HG03571 (cell line): ENCODE data around the gene KIAA1217.
"Not testable (repeated sequence)": the region's sequence is repeated elsewhere in the genome, so short reads cannot be mapped to it uniquely, and the experiment has no call there.

Experiments
- ATAC-seq: cut with Tn5 transposase; IDR thresholded peaks from one replicate; pipeline ENCODE4 v1.9.1; 2021; ENCODE audit not compliant: unreplicated experiment

The KIAA1217 gene

GRCh38 chr10:24459836-24460235 is 250.9 kb downstream of the KIAA1217 start:
- no peak for ATAC-seq

DNA sequence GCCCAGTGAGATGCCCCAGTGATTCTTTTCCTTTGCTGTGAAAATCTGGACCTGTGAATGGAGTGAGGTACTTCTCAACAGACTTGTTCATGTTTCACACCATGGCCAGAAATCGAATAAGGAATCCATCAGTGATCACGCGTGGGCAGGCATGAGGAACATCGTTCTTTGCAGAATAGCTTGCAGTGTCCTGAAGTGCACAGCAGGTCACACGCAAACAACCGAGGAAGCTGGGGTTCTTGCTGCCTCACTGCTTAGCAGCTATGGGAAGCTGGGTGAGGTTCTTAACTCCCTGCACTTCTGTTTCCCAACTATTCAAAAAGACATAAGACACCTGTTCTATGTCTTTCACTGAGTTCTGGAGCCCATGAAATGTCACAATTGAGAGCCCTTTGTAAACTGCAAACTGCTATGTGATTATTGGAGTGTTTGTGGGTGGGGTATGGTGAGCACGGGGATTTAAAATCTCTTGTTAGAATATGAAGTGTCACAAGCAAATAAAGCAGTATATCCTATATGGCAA is 253.4 kb downstream of the KIAA1217 start:
- no peak for ATAC-seq

DNA sequence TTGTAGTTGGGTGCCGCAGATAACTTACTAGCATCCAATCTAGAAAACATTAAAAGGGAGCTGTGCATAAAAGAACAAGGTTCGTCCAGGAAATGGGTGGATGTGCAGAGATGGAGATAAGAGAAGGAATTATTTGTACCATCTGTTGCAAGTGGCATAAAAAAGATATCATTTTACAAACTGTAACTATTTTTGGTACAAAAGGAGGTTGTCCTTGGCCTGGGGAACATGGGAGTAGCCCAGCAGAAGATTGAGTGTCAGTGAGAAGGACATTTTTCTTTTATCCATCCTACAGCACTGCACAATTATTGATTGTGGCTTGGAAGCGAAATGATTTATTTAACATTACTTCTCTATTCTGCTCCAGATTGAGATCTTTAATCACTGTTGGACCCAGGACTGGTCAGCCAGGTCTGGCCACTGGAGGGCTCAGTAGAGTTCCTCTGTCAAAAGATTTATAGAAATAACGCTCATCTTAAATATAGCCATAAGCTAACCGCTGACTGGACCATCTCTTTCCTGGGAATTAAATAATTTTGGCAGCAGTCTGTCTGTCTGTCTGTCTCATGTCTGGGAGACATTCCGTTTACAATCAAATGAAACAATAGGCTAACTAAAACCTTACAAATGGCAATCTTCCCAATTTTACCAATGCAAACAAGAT is 254.1 kb downstream of the KIAA1217 start:
- ATAC-seq: no peak

- no peak for ATAC-seq
These were observed 254.9 kb downstream of the KIAA1217 start for GRCh38 chr10:24463611-24464426.

DNA sequence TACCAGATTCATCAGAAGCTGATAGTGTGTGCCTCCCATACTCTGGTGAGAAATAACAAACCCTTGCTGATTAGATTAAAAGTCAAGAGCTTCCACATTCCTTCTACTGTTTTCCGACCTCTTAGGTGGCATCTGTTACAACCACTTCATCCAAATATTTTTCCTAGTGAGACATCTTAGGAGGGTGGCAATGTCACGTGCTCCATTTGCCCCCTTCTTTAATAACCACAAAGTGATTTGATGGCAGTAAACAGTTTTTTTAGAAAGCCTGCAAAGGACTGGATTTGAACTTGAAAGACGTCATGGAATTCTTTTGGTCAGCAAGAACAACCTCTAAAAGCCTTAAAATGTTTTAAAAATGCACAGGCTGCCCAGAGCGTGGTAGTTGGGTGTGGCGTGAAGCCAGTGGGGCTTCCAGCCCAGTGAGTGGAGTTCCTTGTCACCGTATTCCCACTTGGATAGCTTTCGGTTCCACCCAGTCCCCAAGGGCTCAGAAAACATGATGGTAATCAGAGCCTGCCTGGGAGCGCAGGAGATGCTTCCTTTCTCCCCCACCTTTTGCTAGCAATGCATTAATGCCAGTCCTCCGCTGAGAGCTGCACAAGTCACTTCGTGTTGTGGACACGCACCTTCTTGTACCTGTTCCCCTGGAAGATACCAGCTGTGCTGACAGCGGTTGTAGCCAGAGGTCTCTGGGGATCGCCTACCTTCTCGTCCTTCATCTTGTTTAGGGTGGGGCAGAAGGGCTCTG is 256.4 kb downstream of the KIAA1217 start:
- no peak for ATAC-seq

DNA sequence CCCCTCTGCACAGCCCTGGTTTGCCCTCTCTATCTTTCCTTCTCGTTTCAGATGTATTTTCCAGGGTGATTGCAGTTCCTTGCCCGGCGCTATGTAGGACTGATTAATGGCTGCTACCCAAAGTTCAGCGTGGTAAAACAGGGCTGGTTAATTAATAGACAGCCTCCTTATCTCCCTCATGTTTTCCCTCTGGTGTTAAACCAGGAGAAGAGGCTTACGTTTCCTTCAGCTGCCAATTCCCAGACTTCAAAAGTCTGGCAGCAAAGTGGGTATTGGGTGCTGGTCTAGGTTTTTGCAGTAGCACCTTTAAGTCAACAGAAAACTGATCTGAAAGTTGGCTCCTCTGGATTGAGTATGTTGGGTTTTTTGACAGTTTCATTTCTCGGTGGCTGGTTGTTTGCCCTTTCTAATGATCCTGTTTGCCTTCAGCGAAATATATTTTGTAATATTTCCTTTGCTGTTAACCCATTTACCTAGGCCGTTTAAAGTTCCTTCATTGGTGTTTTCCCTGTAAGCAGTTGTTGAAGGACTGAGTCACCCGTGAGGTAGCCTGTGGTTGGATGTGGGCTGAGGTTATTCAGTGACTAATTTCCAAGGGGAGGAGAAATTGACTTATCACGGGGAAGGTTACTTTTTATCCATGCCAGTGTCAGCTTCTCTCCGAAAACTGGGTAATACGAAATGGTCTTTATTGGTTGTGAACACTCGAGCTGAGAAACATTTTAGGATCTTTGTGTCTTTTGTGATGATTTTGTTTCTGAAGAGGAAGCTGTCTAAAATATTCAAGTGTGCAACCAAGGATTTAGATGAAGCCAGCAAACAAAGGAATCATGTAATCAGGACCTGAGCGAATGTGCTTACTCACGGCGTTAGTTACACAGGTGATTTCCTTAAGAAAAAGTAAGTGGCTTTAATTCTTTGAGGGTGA is 257.2 kb downstream of the KIAA1217 start:
- ATAC-seq: no peak

GRCh38 chr10:24467136-24467535 is 258.2 kb downstream of the KIAA1217 start:
- no peak for ATAC-seq

- ATAC-seq: no peak
These were observed 258.7 kb downstream of the KIAA1217 start for GRCh38 chr10:24467605-24468004.

GRCh38 chr10:24468281-24468751 is 259.4 kb downstream of the KIAA1217 start:
- ATAC-seq: no peak

GRCh38 chr10:24469993-24470392 is 261.1 kb downstream of the KIAA1217 start:
- ATAC-seq: no peak

GRCh38 chr10:24475598-24475997 is 266.7 kb downstream of the KIAA1217 start:
- ATAC-seq: no peak

DNA sequence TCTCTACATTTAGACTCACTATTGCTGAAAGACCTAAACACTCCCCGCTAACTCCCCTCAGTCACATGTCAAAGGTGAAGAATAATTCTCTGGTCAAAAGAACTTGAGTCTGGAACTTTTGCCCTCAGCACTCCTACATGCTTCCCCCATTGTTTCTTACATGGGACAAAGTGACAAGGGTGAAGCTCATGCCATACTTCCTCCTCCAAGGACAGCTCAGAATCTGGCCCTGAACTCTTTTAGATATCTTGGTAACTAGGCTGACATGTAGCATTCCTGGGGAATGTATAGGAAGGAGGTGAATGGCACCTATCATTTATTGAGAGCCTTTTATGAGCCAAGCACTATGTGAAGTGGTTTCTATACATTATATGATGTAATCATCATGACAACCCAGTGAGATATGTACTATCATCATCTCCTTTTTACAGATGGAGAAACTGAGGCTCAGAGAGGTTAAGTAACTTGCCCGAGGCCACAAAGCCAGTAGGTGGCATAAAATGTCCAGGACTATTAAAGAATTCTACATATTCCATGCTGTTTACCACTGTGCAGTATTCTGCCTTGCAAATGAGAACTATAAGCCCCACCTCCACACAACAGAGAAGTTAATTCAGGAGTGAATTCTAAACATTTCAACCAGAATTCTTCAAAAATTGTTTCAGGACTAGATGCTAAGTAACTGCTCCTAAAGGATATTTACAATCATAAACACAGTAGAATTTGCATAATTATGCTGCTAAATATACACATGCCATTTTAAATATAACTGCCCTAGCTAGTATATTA is 268.2 kb downstream of the KIAA1217 start:
- no peak for ATAC-seq

DNA sequence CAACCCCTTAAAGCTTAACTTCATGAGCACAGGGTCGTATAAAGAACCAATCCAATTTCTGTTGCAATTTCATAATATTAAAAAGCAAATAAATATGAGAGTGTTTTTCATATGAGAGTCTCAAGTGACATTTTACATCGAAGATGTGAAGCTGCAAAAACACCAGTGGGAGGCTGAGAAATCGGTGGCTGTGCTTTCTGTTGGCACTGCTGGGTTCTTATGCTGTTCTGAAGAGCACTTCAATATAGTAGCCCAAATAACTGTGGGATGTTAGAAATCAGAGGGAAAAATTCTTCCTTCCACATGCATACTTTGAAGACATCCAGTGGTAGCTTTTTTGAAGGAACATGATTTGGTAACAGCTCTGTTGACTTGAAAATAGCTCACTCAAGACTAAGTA is 269.0 kb downstream of the KIAA1217 start:
- no peak for ATAC-seq

DNA sequence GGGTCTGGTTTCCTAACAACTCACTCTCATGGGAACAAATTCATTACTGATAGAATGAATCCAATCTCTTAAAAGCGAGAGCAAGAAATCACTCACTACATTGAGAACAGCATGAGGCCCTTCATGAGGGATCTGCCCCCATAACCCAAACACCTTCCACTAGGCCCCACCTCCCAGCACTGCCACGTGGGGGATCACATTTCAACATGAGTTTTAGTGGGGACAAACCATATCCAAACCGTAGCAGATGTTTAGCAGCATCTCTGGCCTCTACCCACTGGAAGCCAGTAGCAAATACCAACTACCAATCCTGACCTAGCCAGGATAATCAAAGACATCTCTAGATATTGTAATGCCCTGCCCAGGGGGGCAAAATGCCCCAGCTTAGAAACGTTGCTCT is 270.9 kb downstream of the KIAA1217 start:
- ATAC-seq: no peak

DNA sequence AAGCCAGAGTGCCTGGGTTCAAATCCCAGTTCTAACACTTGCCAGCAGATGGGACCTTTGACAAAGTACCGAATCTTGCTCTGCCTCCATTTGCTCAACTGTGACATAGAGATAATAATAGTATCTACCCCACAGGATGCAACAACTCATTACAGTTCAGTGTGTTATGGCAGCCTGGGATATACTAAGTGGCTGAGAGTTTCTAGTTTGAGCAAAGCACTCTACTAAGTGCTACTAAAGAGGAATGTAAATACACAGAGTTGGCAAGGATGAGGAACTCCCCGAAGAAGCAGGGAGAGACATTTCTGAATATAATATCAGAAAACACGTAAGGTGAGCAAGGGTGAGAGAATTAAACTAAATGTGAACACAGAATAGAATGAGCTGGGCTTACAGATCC is 271.5 kb downstream of the KIAA1217 start:
- no peak for ATAC-seq

- ATAC-seq: no peak
These were observed 272.3 kb downstream of the KIAA1217 start for GRCh38 chr10:24481241-24481640.

DNA sequence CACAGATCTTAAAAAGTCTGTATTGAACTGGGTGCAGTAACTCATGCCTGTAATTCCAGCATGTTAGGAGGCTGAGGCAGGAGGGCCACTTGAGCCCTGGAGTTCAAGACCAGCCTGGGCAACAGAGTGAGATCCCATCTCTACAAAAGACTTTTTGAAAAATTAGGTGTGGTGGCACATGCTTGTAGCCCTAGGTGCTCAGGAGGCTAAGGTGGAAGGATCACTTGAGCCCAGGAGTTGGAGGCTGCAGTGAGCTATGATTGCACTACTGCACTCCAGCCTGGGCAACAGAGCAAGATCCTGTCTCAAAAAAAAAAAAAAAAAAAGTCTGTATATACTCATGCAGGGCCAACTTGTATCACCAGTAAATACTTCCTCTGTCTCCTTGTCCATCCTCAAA is 273.8 kb downstream of the KIAA1217 start:
- not testable (repeated sequence) for ATAC-seq

DNA sequence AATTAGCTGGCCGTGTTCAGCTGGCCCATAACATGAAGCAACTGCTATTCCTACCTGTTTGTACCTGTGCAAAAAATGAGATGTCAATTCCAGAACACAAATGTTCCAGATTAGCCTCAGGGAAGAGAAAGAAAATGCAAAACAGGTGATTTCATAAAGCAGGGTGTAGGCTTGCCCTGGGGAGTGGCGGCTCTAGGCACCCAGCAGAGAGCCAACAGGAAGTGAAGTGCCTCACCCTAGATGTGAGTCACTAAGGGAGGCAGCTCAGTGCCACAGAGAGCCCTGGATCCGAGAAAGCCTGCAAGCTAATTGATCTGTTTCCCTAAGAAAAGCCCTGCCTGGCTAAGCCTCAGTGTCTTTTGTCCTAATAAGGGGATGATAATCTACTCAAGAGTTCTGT is 274.8 kb downstream of the KIAA1217 start:
- ATAC-seq: no peak

DNA sequence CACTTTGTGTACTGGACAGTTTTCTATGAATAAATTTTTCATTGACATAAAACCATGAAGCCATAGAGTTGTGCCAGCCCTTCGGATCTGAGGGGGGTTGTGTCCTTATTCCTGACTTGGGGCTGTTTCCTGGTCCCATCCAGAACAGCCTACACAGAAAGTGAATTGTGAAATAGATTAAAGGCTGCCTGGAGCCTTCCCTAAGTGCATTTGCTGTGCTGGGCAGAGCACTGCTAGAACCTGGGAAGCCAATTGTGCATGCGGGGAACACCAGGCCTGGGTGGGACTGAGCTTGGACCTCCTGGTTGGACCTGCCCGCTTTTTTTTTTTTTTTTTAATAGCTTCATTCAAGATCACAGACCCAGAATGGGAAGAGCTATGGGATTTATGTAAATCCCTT is 275.8 kb downstream of the KIAA1217 start:
- no peak for ATAC-seq

- no peak for ATAC-seq
These were observed 276.4 kb downstream of the KIAA1217 start for GRCh38 chr10:24485304-24485703.
